ENCODE measurements around the gene PPFIA4.

The PPFIA4 gene

GRCh38 chr1:203057911-203058675 is 31.8 kb downstream of the PPFIA4 start:
- DNase-seq (ENCODE audit: low read depth) = no peak

- DNase-seq (ENCODE audit: low read depth) = no peak
Observed at GRCh38 chr1:203058676-203058935, 32.3 kb downstream of the PPFIA4 start.

DNA sequence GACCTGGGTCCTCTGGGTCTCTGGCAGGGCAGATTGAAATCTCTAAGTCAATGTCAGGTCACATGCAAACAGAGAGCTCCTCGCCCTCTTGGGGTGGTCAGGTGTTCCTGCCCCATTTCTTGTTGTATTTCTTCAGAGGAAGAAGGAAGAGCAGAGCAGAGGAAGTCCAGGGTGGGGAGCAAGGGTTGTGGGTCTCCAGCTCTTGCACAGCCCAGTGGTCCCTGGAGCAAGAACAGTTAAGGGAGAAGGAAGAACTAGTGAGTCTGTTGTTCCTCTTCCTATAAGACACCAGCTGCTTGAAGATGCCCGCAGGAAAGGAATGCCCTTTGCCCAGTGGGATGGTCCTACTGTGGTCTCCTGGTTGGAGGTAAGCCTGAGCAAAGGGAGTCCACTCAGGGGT is 33.2 kb downstream of the PPFIA4 start:
- DNase-seq (ENCODE audit: low read depth) = no peak

DNA sequence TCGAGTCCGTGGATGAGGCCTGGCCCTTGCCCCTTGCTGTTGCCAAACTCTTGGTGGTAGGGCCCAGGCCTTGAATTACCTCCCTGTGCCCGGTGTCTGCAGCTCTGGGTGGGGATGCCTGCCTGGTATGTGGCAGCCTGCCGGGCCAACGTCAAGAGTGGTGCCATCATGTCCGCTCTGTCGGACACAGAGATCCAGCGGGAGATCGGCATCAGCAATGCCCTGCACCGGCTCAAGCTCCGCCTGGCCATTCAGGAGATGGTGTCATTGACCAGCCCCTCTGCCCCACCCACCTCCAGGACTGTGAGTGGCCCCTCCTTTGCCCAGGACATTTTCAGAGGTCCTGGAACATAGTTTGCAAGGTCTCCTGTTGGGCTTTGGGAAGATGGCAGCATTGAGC is 33.8 kb downstream of the PPFIA4 start:
- no peak for DNase-seq (ENCODE audit: low read depth)

- no peak for DNase-seq (ENCODE audit: low read depth)
Observed at GRCh38 chr1:203063287-203063686, 37.0 kb downstream of the PPFIA4 start.

GRCh38 chr1:203065191-203065590 is 38.9 kb downstream of the PPFIA4 start:
- no peak for DNase-seq (ENCODE audit: low read depth)

DNA sequence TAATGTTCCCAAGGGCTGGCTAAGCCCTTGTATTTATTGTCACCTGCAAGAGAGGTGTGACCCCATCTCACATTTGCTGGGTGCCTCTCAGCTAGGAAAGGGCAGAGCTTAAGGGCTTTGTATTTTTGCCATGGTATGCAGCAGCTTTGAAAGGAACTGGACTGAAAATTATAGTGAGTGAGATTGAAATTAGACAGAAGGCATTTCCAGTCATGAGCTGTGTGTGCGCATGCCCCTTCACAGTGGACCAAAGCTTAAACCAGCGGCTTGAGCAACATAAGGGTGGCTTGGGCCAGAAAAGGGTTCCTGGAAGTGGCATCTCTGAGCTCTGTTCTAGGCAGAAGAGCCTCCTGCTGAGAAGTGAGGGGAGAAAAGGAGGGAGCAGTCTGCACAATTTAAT is 39.7 kb downstream of the PPFIA4 start:
- no peak for DNase-seq (ENCODE audit: low read depth)

- DNase-seq (ENCODE audit: low read depth) = no peak
Observed at GRCh38 chr1:203066965-203067364, 40.7 kb downstream of the PPFIA4 start.

- no peak for DNase-seq (ENCODE audit: low read depth)
Observed at GRCh38 chr1:203069030-203069747, 42.9 kb downstream of the PPFIA4 start.

GRCh38 chr1:203072002-203072602 is 45.8 kb downstream of the PPFIA4 start:
- no peak for DNase-seq (ENCODE audit: low read depth)

DNA sequence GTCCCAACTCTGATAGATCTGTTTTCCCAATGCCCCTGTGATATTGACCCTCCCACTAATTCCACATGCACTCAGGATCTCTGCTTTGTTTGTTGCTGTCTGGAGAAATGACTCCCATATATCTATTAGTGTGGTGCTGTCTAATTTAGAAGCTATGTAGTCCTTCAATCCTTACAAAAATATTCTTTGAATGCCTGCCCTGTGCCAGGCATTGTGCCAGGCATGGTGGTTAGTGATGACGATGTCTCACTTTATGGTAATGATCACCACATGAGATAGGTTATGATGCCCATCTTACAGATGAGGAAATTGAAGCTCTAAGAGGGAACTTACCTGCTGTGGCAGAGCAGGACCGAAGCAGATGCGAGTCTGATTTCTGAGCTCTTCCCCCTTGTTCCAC is 46.6 kb downstream of the PPFIA4 start:
- DNase-seq (ENCODE audit: low read depth) = no peak

GRCh38 chr1:203073469-203073868 is 47.2 kb downstream of the PPFIA4 start:
- no peak for DNase-seq (ENCODE audit: low read depth)

GRCh38 chr1:203074610-203075009 is 48.3 kb downstream of the PPFIA4 start:
- DNase-seq (ENCODE audit: low read depth) = no peak

GRCh38 chr1:203075236-203076030 is 49.1 kb downstream of the PPFIA4 start:
- DNase-seq (ENCODE audit: low read depth) = no peak

- no peak for DNase-seq (ENCODE audit: low read depth)
Observed at GRCh38 chr1:203076031-203076511, 49.8 kb downstream of the PPFIA4 start.

GRCh38 chr1:203077367-203077766 is 51.1 kb downstream of the PPFIA4 start:
- no peak for DNase-seq (ENCODE audit: low read depth)

DNA sequence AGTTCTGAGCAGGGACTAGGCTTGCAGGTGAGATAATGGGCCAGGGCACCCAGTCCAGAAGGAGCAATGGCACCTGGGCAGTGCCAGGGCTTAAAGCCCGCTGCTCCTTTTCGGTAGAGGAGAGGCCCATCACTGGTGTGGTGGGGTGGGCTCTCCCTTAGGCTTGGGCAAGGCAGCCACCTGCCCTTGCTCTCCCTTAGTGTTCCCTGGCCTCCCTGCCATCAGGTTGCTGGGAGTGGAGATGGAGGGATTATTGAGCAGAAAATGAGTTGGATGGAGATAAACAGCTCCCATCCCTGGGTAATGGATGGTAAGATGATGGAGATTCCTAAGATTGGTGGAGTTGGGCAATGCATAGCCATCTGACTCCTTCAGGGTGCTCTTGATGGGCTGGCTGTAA is 51.7 kb downstream of the PPFIA4 start:
- no peak for DNase-seq (ENCODE audit: low read depth)

- no peak for DNase-seq (ENCODE audit: low read depth)
Observed at GRCh38 chr1:203078478-203078877, 52.2 kb downstream of the PPFIA4 start.

DNA sequence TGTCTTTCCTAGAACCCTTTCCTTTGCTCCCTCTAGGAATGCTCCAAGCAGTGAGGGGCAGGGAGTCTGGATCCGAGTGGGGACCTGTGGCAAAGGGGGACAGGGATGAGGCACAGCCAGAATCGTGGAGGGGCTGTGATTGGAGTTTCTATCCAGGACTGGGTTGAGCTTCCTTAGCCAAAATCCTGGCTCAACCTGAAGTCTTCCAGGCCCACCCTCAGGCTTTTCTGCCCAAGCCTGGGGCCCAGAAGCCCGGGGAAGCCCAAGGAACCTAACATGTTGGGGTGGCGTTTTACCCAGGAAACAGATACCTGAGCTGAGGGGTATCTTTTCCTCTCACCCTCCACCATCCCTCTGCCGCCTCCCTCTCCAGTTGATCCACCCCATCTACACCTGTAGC is 54.2 kb downstream of the PPFIA4 start:
- no peak for DNase-seq (ENCODE audit: low read depth)

GRCh38 chr1:203081465-203082230 is 55.4 kb downstream of the PPFIA4 start:
- DNase-seq (ENCODE audit: low read depth) = no peak

- DNase-seq (ENCODE audit: low read depth) = no peak
Observed at GRCh38 chr1:203082231-203082505, 55.9 kb downstream of the PPFIA4 start.

Data from amniotic epithelial cell (primary cell).